Astrocyte of the cerebellum (primary cell): ENCODE results near the gene COQ8A.
"Not testable (repeated sequence)": the region's sequence is repeated elsewhere in the genome, so short reads cannot be mapped to it uniquely, and the experiment has no call there.

Source experiments
- DNase-seq: peaks from one replicate; pipeline ENCODE4 v3.0.0-alpha.2; 2011; ENCODE audit warnings: low read depth
- H3K4me3 ChIP-seq: 2 replicates; pipeline ENCODE4 v1.5.1; 2011; ENCODE audit warnings: mild to moderate bottlenecking, low read depth, low read length, moderate library complexity
- in situ Hi-C: cut with HindIII; loops from 2 replicates; pipeline ENCODE4 v1.10.0; 2017; ENCODE audit warnings: low sequenced_read_pairs
- TF ChIP-seq, protein P1 (sequence below): IDR thresholded peaks from 2 replicates; pipeline ENCODE4 v1.5.1; 2012; ENCODE audit warnings: low read length, low read depth, moderate library complexity, mild to moderate bottlenecking; ENCODE audit errors: missing control alignments

COQ8A gene

GRCh38 chr1:226995365-226996332 lies 55.6 kb downstream of the COQ8A start:
- in situ Hi-C loops = no loop called here
- H3K4me3 ChIP-seq = no peak overlapping the region
- TF ChIP-seq, protein P1, sequence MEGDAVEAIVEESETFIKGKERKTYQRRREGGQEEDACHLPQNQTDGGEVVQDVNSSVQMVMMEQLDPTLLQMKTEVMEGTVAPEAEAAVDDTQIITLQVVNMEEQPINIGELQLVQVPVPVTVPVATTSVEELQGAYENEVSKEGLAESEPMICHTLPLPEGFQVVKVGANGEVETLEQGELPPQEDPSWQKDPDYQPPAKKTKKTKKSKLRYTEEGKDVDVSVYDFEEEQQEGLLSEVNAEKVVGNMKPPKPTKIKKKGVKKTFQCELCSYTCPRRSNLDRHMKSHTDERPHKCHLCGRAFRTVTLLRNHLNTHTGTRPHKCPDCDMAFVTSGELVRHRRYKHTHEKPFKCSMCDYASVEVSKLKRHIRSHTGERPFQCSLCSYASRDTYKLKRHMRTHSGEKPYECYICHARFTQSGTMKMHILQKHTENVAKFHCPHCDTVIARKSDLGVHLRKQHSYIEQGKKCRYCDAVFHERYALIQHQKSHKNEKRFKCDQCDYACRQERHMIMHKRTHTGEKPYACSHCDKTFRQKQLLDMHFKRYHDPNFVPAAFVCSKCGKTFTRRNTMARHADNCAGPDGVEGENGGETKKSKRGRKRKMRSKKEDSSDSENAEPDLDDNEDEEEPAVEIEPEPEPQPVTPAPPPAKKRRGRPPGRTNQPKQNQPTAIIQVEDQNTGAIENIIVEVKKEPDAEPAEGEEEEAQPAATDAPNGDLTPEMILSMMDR = no peak
- DNase-seq = no peak

GRCh38 chr1:226999579-226999978 lies 59.5 kb downstream of the COQ8A start:
- in situ Hi-C loops, H3K4me3 ChIP-seq, DNase-seq: not testable (repeated sequence)

DNA sequence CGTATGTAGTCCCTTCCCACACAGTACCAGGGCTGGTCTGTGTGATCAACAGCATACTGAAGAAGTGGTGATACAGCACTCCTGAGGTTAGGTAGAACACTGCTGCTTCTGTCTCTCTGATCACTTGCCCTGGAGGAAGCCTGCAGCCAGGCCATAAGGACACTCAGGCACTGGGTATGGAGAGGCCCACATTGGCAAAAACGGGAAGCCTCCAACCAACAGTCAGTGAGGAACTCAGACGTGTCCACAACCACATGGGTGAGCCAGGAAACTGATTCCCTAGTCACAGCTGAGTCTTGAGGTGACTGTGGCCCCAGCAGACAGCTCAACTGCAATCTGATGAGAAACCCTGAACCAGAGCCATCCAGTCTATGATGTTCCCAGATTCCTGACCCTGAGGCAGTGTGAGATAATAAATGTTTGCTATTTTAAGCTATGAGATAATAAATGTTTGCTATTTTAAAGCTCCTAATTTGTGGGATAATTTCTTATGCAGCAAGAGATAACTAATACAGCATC lies 62.5 kb downstream of the COQ8A start:
- in situ Hi-C loops = no loop called here
- TF ChIP-seq, protein P1 = no peak
- no peak for DNase-seq
- no peak overlapping the region for H3K4me3 ChIP-seq

GRCh38 chr1:227003165-227003564 lies 63.1 kb downstream of the COQ8A start:
- TF ChIP-seq, protein P1 = no peak
- no peak for DNase-seq
- in situ Hi-C loops = no loop called here
- H3K4me3 ChIP-seq = no peak overlapping the region

- in situ Hi-C loops = no loop called here
- TF ChIP-seq, protein P1 = no peak
- H3K4me3 ChIP-seq = no peak overlapping the region
- DNase-seq = no peak
Observed at GRCh38 chr1:227004796-227005195, 64.7 kb downstream of the COQ8A start.

DNA sequence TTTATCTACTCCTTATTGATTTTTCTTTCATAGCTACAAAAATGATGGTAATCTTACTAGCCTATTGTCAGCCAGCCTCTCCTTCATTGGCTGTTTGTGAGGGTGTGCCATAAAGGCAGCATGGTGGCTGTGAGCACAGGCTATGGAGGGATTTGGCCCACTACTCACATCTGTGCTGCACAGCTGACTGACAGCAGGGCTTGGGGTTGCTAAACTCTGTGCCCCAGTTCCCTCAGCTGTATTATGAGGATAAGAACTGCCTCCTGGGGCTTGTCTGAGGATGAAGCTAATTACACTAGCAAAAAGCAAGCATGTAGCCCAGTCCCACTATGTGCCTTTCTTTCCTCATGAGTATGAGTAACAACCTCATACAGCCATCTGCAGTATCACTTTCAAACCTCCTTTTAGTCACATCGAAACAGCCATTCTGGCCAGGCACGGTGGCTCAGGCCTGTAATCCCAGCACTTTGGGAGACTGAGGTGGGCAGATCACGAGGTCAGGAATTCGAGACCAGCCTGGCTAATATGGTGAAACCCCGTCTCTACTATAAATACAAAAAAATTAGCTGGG lies 66.2 kb downstream of the COQ8A start:
- TF ChIP-seq, protein P1 = no peak
- no peak overlapping the region for H3K4me3 ChIP-seq
- in situ Hi-C loops = no loop called here
- DNase-seq = no peak

- TF ChIP-seq, protein P1 = no peak
- in situ Hi-C loops = no loop called here
- no peak overlapping the region for H3K4me3 ChIP-seq
- DNase-seq = no peak
Observed at GRCh38 chr1:227009937-227010336, 69.8 kb downstream of the COQ8A start.
